Loucy (cell line): ENCODE results near the gene GOLGA5.
A peak's percentile ranks its signal among the peaks of the same experiment; 100 is the strongest.

ENCODE experiments used
- H2AFZ ChIP-seq: fragments of 200-600 bp; sonication (generic); 2 replicates; pipeline ENCODE4 v1.6.0; 2016; ENCODE audit warnings: antibody characterized with exemption, mild to moderate bottlenecking, low read length, moderate library complexity
- H3F3A ChIP-seq: fragments of 200-600 bp; 2 replicates; pipeline ENCODE4 v1.6.0; 2016; ENCODE audit warnings: antibody characterized with exemption, low read depth, mild to moderate bottlenecking
- H3K27me3 ChIP-seq: fragments of 200-600 bp; sonication (generic); 2 replicates; pipeline ENCODE4 v1.6.1; 2014; ENCODE audit warnings: low read length, mild to moderate bottlenecking; ENCODE audit not compliant: insufficient read depth, poor library complexity, severe bottlenecking
- H3K36me3 ChIP-seq: fragments of 200-600 bp; sonication (generic); 2 replicates; pipeline ENCODE4 v1.6.1; 2016; ENCODE audit warnings: low read length; ENCODE audit not compliant: insufficient read depth
- H3K4me1 ChIP-seq: fragments of 200-600 bp; sonication (generic); 2 replicates; pipeline ENCODE4 v1.5.1; 2014; ENCODE audit warnings: low read length, mild to moderate bottlenecking; ENCODE audit not compliant: insufficient read depth, poor library complexity, severe bottlenecking
- H3K4me2 ChIP-seq: fragments of 200-600 bp; sonication (generic); 2 replicates; pipeline ENCODE4 v1.6.0; 2014; ENCODE audit warnings: antibody characterized with exemption, low read length, low read depth, mild to moderate bottlenecking; ENCODE audit not compliant: poor library complexity, severe bottlenecking
- H3K4me3 ChIP-seq: fragments of 200-600 bp; sonication (generic); 2 replicates; pipeline ENCODE4 v1.5.1; 2014; ENCODE audit warnings: low read length, mild to moderate bottlenecking, mixed read lengths; ENCODE audit not compliant: poor library complexity, severe bottlenecking
- H3K79me2 ChIP-seq: fragments of 200-600 bp; sonication (generic); 2 replicates; pipeline ENCODE4 v1.6.1; 2014; ENCODE audit warnings: low read length; ENCODE audit not compliant: insufficient read depth
- H3K9ac ChIP-seq: fragments of 200-600 bp; sonication (generic); 2 replicates; pipeline ENCODE4 v1.6.0; 2014; ENCODE audit warnings: mild to moderate bottlenecking, low read depth, low read length, moderate library complexity; ENCODE audit not compliant: poor library complexity, severe bottlenecking
- H3K9me2 ChIP-seq: fragments of 200-600 bp; sonication (generic); replicated peaks from 2 replicates; pipeline ENCODE4 v1.6.1; 2016; ENCODE audit warnings: low read depth, low read length, mixed read lengths
- H3K9me3 ChIP-seq: fragments of 200-600 bp; sonication (generic); 2 replicates; pipeline ENCODE4 v1.6.1; 2014; ENCODE audit warnings: mild to moderate bottlenecking, antibody characterized with exemption, low read length, low read depth; ENCODE audit not compliant: insufficient read depth
- H4K20me1 ChIP-seq: fragments of 200-600 bp; sonication (generic); 2 replicates; pipeline ENCODE4 v1.6.0; 2014; ENCODE audit warnings: antibody characterized with exemption, low read length, mild to moderate bottlenecking; ENCODE audit not compliant: insufficient read depth, poor library complexity, severe bottlenecking
- EZH2phosphoT487 ChIP-seq: fragments of 200-600 bp; IDR thresholded peaks from 2 replicates; pipeline ENCODE4 v1.6.1; 2018; ENCODE audit warnings: antibody characterized with exemption, mild to moderate bottlenecking, moderate library complexity, borderline replicate concordance
- TF ChIP-seq, protein P1 (sequence below): fragments of 200-600 bp; sonication (generic); conservative IDR thresholded peaks from 2 replicates; pipeline ENCODE4 v1.5.1; 2014; ENCODE audit warnings: mild to moderate bottlenecking, antibody characterized with exemption, low read length

GOLGA5 gene

GRCh38 chr14:92844204-92844603, 50.1 kb downstream of the GOLGA5 start:
- Histone ChIP-seq H3F3A (peaks cover 5% of the 10 kb centered on the region; the same call in 1 of the 2 replicates), H3K79me2 (no peaks in the 10 kb centered on the region), H3K4me3 (no peak overlapping the region), H3K36me3 (peaks cover 11% of the 10 kb centered on the region; the same call in 1 of the 2 replicates), H3K9me2 (no peaks in the 10 kb centered on the region), H4K20me1 (no peaks in the 10 kb centered on the region), H3K27me3 (no peaks in the 10 kb centered on the region), H3K9me3 (no peaks in the 10 kb centered on the region), H3K4me1 (peaks cover 33% of the 10 kb centered on the region), H2AFZ (no peak overlapping the region), H3K4me2 (no peak overlapping the region), H3K9ac (no peak overlapping the region)
- no peak for TF ChIP-seq EZH2phosphoT487
- TF ChIP-seq, protein P1, sequence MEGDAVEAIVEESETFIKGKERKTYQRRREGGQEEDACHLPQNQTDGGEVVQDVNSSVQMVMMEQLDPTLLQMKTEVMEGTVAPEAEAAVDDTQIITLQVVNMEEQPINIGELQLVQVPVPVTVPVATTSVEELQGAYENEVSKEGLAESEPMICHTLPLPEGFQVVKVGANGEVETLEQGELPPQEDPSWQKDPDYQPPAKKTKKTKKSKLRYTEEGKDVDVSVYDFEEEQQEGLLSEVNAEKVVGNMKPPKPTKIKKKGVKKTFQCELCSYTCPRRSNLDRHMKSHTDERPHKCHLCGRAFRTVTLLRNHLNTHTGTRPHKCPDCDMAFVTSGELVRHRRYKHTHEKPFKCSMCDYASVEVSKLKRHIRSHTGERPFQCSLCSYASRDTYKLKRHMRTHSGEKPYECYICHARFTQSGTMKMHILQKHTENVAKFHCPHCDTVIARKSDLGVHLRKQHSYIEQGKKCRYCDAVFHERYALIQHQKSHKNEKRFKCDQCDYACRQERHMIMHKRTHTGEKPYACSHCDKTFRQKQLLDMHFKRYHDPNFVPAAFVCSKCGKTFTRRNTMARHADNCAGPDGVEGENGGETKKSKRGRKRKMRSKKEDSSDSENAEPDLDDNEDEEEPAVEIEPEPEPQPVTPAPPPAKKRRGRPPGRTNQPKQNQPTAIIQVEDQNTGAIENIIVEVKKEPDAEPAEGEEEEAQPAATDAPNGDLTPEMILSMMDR = no peak

GRCh38 chr14:92846162-92846897, 52.2 kb downstream of the GOLGA5 start:
- H3K36me3 ChIP-seq = no peaks in the 10 kb centered on the region
- H3K4me1 ChIP-seq = peaks cover 46% of the 10 kb centered on the region
- H3K9ac ChIP-seq = peak overlapping the region; percentile 24
- no peak overlapping the region for H2AFZ ChIP-seq
- H3K27me3 ChIP-seq = no peaks in the 10 kb centered on the region
- no peak for TF ChIP-seq EZH2phosphoT487
- TF ChIP-seq, protein P1 = no peak
- H3K9me3 ChIP-seq = no peaks in the 10 kb centered on the region; the same call in 1 of the 2 replicates
- H3K4me3 ChIP-seq = no peak overlapping the region
- no peaks in the 10 kb centered on the region for H3K79me2 ChIP-seq
- no peaks in the 10 kb centered on the region for H4K20me1 ChIP-seq
- no peaks in the 10 kb centered on the region for H3K9me2 ChIP-seq
- H3K4me2 ChIP-seq = peak overlapping the region; percentile 59
- peaks cover 5% of the 10 kb centered on the region; the same call in 1 of the 2 replicates for H3F3A ChIP-seq

- peak overlapping the region; percentile 24 for H3K9ac ChIP-seq
- H3K79me2 ChIP-seq = no peaks in the 10 kb centered on the region
- no peaks in the 10 kb centered on the region for H3K36me3 ChIP-seq
- TF ChIP-seq, protein P1 = no peak
- no peak for TF ChIP-seq EZH2phosphoT487
- no peak overlapping the region for H3K4me3 ChIP-seq
- H3F3A ChIP-seq = peaks cover 5% of the 10 kb centered on the region; the same call in 1 of the 2 replicates
- H3K27me3 ChIP-seq = no peaks in the 10 kb centered on the region
- peak overlapping the region; percentile 59 for H3K4me2 ChIP-seq
- H3K9me2 ChIP-seq = no peaks in the 10 kb centered on the region
- H3K4me1 ChIP-seq = peaks cover 46% of the 10 kb centered on the region
- no peaks in the 10 kb centered on the region for H4K20me1 ChIP-seq
- H3K9me3 ChIP-seq = no peaks in the 10 kb centered on the region; the same call in 1 of the 2 replicates
- peak overlapping the region; percentile 21; the same call in 1 of the 2 replicates for H2AFZ ChIP-seq
Observed at GRCh38 chr14:92847278-92847677, 53.2 kb downstream of the GOLGA5 start.
